Neural cell (in vitro differentiated cells): ENCODE measurements around the gene SEC63. TPM values are rescaled to one million over a fixed set of nuclear protein-coding genes. Genes with fewer than 3 reads are reported as not detected.

Experiments
- H2AFZ ChIP-seq: fragments of 200-600, 300-800 bp; sonication (generic), shearing (Covaris generic); 2 replicates; pipeline ENCODE4 v1.6.0; 2014; ENCODE audit warnings: low read depth, mild to moderate bottlenecking, antibody characterized with exemption, low read length, moderate library complexity
- H3F3A ChIP-seq: fragments of 200-600 bp; shearing (Covaris generic); 2 replicates; pipeline ENCODE4 v1.6.1; 2016; ENCODE audit warnings: mild to moderate bottlenecking, moderate library complexity, mixed read lengths, antibody characterized with exemption, low read length; ENCODE audit not compliant: insufficient read depth, poor library complexity, severe bottlenecking
- H3K27ac ChIP-seq: fragments of 200-600, 300-800 bp; sonication (generic), shearing (Covaris generic); 2 replicates; pipeline ENCODE4 v1.5.1; 2014; ENCODE audit warnings: mild to moderate bottlenecking, low read length, moderate library complexity
- H3K27me3 ChIP-seq: fragments of 300-800, 200-600 bp; sonication (generic), shearing (Covaris generic); 2 replicates; pipeline ENCODE4 v1.6.0; 2014; ENCODE audit warnings: mild to moderate bottlenecking, low read depth, low read length, moderate library complexity; ENCODE audit not compliant: insufficient read depth
- H3K36me3 ChIP-seq: fragments of 300-800, 200-600 bp; sonication (generic), shearing (Covaris generic); 2 replicates; pipeline ENCODE4 v1.5.1; 2014; ENCODE audit warnings: mild to moderate bottlenecking, antibody characterized with exemption, low read length, moderate library complexity; ENCODE audit not compliant: insufficient read depth
- H3K4me2 ChIP-seq: fragments of 300-800, 200-600 bp; sonication (generic), shearing (Covaris generic); 2 replicates; pipeline ENCODE4 v1.6.0; 2014; ENCODE audit warnings: mild to moderate bottlenecking, low read length
- H3K4me3 ChIP-seq: fragments of 300-800, 200-600 bp; sonication (generic), shearing (Covaris generic); 2 replicates; pipeline ENCODE4 v1.5.1; 2014; ENCODE audit warnings: mild to moderate bottlenecking, low read length, moderate library complexity
- H3K79me2 ChIP-seq: fragments of 200-600 bp; shearing (Covaris generic); replicated peaks from 2 replicates; pipeline ENCODE4 v1.6.0; 2014; ENCODE audit warnings: mild to moderate bottlenecking, low read length, moderate library complexity; ENCODE audit not compliant: insufficient read depth
- H3K9ac ChIP-seq: fragments of 300-800, 200-600 bp; sonication (generic), shearing (Covaris generic); 2 replicates; pipeline ENCODE4 v1.6.1; 2016; ENCODE audit warnings: mild to moderate bottlenecking, low read length, mixed read lengths
- H3K9me2 ChIP-seq: fragments of 200-600 bp; shearing (Covaris generic); 2 replicates; pipeline ENCODE4 v1.6.1; 2016; ENCODE audit warnings: mild to moderate bottlenecking, low read length, mixed read lengths; ENCODE audit not compliant: insufficient read depth
- H3K9me3 ChIP-seq: fragments of 200-600, 300-800 bp; sonication (generic), shearing (Covaris generic); 2 replicates; pipeline ENCODE4 v1.6.1; 2016; ENCODE audit warnings: mild to moderate bottlenecking, mixed run types, low read length, moderate library complexity, mixed read lengths
- H4K20me1 ChIP-seq: fragments of 200-600 bp; shearing (Covaris generic); 2 replicates; pipeline ENCODE4 v1.6.1; 2016; ENCODE audit warnings: mild to moderate bottlenecking, mixed run types; ENCODE audit not compliant: insufficient read depth
- EP300 ChIP-seq: fragments of 450-650 bp; conservative IDR thresholded peaks from 2 replicates; pipeline ENCODE4 v1.6.1; 2014; ENCODE audit warnings: antibody characterized with exemption, mild to moderate bottlenecking, moderate library complexity; ENCODE audit not compliant: poor library complexity, severe bottlenecking
- EZH2 ChIP-seq: fragments of 200-600, 300-800 bp; shearing (Covaris generic), sonication (generic); IDR thresholded peaks from 2 replicates; pipeline ENCODE4 v1.6.1; 2014; ENCODE audit warnings: antibody characterized with exemption, low read length, borderline replicate concordance, mild to moderate bottlenecking; ENCODE audit not compliant: insufficient read depth, poor library complexity, severe bottlenecking
- MXI1 ChIP-seq: fragments of 450-650 bp; conservative IDR thresholded peaks from 2 replicates; pipeline ENCODE4 v1.6.1; 2014; ENCODE audit warnings: antibody characterized with exemption, mild to moderate bottlenecking; ENCODE audit not compliant: poor library complexity, severe bottlenecking
- POLR2AphosphoS5 ChIP-seq: IDR thresholded peaks from 2 replicates; pipeline ENCODE4 v1.6.1; 2012
- RAD21 ChIP-seq: fragments of 450-650 bp; conservative IDR thresholded peaks from 2 replicates; pipeline ENCODE4 v1.6.1; 2014; ENCODE audit warnings: antibody characterized with exemption, mild to moderate bottlenecking, moderate library complexity
- SMC3 ChIP-seq: fragments of 450-650 bp; conservative IDR thresholded peaks from 2 replicates; pipeline ENCODE4 v1.6.1; 2014; ENCODE audit warnings: antibody characterized with exemption, mild to moderate bottlenecking, moderate library complexity; ENCODE audit not compliant: poor library complexity
- TAF1 ChIP-seq: IDR thresholded peaks from 2 replicates; pipeline ENCODE4 v1.6.1; 2012; ENCODE audit warnings: low read depth
- polyA plus RNA-seq: library from polyadenylated mRNA; depleted of rRNA; stranded (reverse); fragments of >200 nt; gene quantifications from 2 replicates; pipeline ENCODE4 v1.2.3, GENCODE V29; 2014
- TF ChIP-seq, protein P1 (sequence below): IDR thresholded peaks from 2 replicates; pipeline ENCODE4 v1.6.1; 2012; ENCODE audit warnings: borderline replicate concordance
- TF ChIP-seq, protein P2 (sequence below): fragments of 450-650 bp; IDR thresholded peaks from 2 replicates; pipeline ENCODE4 v1.5.1; 2014; ENCODE audit warnings: antibody characterized with exemption, mild to moderate bottlenecking, moderate library complexity; ENCODE audit not compliant: poor library complexity, severe bottlenecking

SEC63 gene
- polyA plus RNA-seq, 1 donor from 2014 or later = 34.8 TPM

DNA sequence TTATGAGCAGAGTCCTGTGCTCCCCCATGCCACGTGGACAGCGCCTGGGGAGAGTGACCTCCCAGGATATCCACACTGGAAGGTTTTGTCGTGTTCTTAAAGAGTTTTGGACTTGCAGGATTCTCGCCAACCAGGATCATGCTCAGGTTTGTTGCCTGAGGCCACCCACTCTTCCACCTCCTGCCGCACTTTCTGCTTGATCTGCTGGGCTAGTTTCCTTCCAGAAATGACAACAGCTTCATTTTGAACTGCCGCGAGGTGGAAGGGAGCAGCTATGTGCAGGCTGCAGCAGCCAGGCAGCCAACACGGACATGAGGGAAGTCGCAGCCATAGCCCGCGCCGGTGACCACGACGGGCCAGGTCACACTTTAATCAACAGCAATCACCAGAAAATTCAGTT is 27.7 kb upstream of the SEC63 start:
- Histone ChIP-seq H3K9me2 (no peaks in the 10 kb centered on the region), H3K79me2 (no peaks in the 10 kb centered on the region), H3K9me3 (no peaks in the 10 kb centered on the region), H4K20me1 (no peaks in the 10 kb centered on the region), H3K36me3 (no peaks in the 10 kb centered on the region), H3K4me2 (no peak overlapping the region), H3K4me3 (no peak overlapping the region), H3K9ac (no peak overlapping the region), H3K27me3 (no peaks in the 10 kb centered on the region), H3F3A (no peaks in the 10 kb centered on the region), H2AFZ (no peak overlapping the region), H3K27ac (no peak overlapping the region)
- TF ChIP-seq, protein P1, sequence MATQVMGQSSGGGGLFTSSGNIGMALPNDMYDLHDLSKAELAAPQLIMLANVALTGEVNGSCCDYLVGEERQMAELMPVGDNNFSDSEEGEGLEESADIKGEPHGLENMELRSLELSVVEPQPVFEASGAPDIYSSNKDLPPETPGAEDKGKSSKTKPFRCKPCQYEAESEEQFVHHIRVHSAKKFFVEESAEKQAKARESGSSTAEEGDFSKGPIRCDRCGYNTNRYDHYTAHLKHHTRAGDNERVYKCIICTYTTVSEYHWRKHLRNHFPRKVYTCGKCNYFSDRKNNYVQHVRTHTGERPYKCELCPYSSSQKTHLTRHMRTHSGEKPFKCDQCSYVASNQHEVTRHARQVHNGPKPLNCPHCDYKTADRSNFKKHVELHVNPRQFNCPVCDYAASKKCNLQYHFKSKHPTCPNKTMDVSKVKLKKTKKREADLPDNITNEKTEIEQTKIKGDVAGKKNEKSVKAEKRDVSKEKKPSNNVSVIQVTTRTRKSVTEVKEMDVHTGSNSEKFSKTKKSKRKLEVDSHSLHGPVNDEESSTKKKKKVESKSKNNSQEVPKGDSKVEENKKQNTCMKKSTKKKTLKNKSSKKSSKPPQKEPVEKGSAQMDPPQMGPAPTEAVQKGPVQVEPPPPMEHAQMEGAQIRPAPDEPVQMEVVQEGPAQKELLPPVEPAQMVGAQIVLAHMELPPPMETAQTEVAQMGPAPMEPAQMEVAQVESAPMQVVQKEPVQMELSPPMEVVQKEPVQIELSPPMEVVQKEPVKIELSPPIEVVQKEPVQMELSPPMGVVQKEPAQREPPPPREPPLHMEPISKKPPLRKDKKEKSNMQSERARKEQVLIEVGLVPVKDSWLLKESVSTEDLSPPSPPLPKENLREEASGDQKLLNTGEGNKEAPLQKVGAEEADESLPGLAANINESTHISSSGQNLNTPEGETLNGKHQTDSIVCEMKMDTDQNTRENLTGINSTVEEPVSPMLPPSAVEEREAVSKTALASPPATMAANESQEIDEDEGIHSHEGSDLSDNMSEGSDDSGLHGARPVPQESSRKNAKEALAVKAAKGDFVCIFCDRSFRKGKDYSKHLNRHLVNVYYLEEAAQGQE = no peak
- TF ChIP-seq, protein P2, sequence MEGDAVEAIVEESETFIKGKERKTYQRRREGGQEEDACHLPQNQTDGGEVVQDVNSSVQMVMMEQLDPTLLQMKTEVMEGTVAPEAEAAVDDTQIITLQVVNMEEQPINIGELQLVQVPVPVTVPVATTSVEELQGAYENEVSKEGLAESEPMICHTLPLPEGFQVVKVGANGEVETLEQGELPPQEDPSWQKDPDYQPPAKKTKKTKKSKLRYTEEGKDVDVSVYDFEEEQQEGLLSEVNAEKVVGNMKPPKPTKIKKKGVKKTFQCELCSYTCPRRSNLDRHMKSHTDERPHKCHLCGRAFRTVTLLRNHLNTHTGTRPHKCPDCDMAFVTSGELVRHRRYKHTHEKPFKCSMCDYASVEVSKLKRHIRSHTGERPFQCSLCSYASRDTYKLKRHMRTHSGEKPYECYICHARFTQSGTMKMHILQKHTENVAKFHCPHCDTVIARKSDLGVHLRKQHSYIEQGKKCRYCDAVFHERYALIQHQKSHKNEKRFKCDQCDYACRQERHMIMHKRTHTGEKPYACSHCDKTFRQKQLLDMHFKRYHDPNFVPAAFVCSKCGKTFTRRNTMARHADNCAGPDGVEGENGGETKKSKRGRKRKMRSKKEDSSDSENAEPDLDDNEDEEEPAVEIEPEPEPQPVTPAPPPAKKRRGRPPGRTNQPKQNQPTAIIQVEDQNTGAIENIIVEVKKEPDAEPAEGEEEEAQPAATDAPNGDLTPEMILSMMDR = no peak
- TF ChIP-seq EZH2 (no peak), SMC3 (no peak), EP300 (no peak), TAF1 (no peak), MXI1 (no peak), RAD21 (no peak), POLR2AphosphoS5 (no peak)

DNA sequence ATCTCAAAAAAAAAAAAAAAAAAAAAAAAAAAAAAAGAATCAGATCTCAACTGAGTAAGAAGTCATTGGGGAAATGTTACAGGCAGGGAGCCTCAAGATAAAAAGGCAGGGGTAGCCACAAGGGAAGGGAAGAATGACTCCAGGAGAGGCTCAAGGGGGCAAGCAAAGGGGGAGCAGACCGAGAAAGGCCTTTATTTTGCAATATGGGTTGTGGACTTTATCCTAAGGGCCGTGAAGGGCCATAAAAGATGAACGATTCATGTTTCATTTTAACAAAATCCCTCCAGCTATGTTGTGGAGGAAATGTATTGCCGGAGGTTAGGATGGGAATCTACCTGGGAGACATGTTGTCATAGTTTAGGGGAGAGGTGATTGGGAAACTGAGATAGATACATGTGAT is 25.8 kb upstream of the SEC63 start:
- H3K36me3 ChIP-seq = no peaks in the 10 kb centered on the region
- no peaks in the 10 kb centered on the region for H3K9me2 ChIP-seq
- H3K27me3 ChIP-seq = no peaks in the 10 kb centered on the region
- no peak overlapping the region for H3K4me3 ChIP-seq
- H4K20me1 ChIP-seq = no peaks in the 10 kb centered on the region
- no peaks in the 10 kb centered on the region for H3K79me2 ChIP-seq
- H3K9me3 ChIP-seq = no peaks in the 10 kb centered on the region
- TF ChIP-seq, protein P2 = no peak
- TF ChIP-seq RAD21 (no peak), SMC3 (no peak), TAF1 (no peak), EZH2 (no peak), MXI1 (no peak), EP300 (no peak), POLR2AphosphoS5 (no peak)
- TF ChIP-seq, protein P1 = no peak
- H3F3A ChIP-seq = no peaks in the 10 kb centered on the region
- no peak overlapping the region for H3K9ac ChIP-seq
- H3K27ac ChIP-seq = no peak overlapping the region
- H3K4me2 ChIP-seq = no peak overlapping the region
- H2AFZ ChIP-seq = no peak overlapping the region
